HG03575 (cell line): ENCODE measurements around the gene FARS2.

Experiments
- ATAC-seq: cut with Tn5 transposase; IDR thresholded peaks from one replicate; pipeline ENCODE4 v1.9.1; 2021; ENCODE audit not compliant: unreplicated experiment, insufficient number of reproducible peaks, low FRiP score; ENCODE audit errors: extremely low read depth

FARS2 gene

GRCh38 chr6:5509106-5509505, 247.8 kb downstream of the FARS2 start:
- ATAC-seq: no peak

- ATAC-seq: no peak
Measured at GRCh38 chr6:5510331-5511133, 249.2 kb downstream of the FARS2 start.

- no peak for ATAC-seq
Measured at GRCh38 chr6:5511954-5512353, 250.6 kb downstream of the FARS2 start.

- no peak for ATAC-seq
Measured at GRCh38 chr6:5512422-5512821, 251.1 kb downstream of the FARS2 start.

GRCh38 chr6:5513408-5513807, 252.1 kb downstream of the FARS2 start:
- no peak for ATAC-seq

GRCh38 chr6:5514353-5514752, 253.0 kb downstream of the FARS2 start:
- no peak for ATAC-seq

- ATAC-seq: no peak
Measured at GRCh38 chr6:5515200-5515599, 253.9 kb downstream of the FARS2 start.

- ATAC-seq: no peak
Measured at GRCh38 chr6:5516036-5516435, 254.7 kb downstream of the FARS2 start.

- no peak for ATAC-seq
Measured at GRCh38 chr6:5517796-5518195, 256.5 kb downstream of the FARS2 start.

GRCh38 chr6:5518936-5519491, 257.7 kb downstream of the FARS2 start:
- ATAC-seq: no peak

GRCh38 chr6:5520796-5521195, 259.5 kb downstream of the FARS2 start:
- ATAC-seq: no peak

GRCh38 chr6:5521322-5521721, 260.0 kb downstream of the FARS2 start:
- no peak for ATAC-seq

- no peak for ATAC-seq
Measured at GRCh38 chr6:5522147-5522546, 260.8 kb downstream of the FARS2 start.

- no peak for ATAC-seq
Measured at GRCh38 chr6:5524110-5524509, 262.8 kb downstream of the FARS2 start.

GRCh38 chr6:5525209-5525608, 263.9 kb downstream of the FARS2 start:
- ATAC-seq: no peak

GRCh38 chr6:5529015-5529414, 267.7 kb downstream of the FARS2 start:
- no peak for ATAC-seq

GRCh38 chr6:5529733-5530132, 268.4 kb downstream of the FARS2 start:
- no peak for ATAC-seq

- no peak for ATAC-seq
Measured at GRCh38 chr6:5531161-5531560, 269.8 kb downstream of the FARS2 start.

- no peak for ATAC-seq
Measured at GRCh38 chr6:5531853-5532375, 270.6 kb downstream of the FARS2 start.

GRCh38 chr6:5532941-5533340, 271.6 kb downstream of the FARS2 start:
- ATAC-seq: no peak

- ATAC-seq: no peak
Measured at GRCh38 chr6:5534643-5535042, 273.3 kb downstream of the FARS2 start.
